CD4-positive, alpha-beta T cell treated with Interleukin-17A for 1 hour (primary cell): ENCODE measurements around the gene NCAM2.

Source experiments
- DNase-seq: peaks from one replicate; pipeline ENCODE4 v3.0.0-alpha.2; 2020

The NCAM2 gene

GRCh38 chr21:21029164-21029563, 31.0 kb downstream of the NCAM2 start:
- DNase-seq: no peak

GRCh38 chr21:21030311-21030710, 32.1 kb downstream of the NCAM2 start:
- no peak for DNase-seq

DNA sequence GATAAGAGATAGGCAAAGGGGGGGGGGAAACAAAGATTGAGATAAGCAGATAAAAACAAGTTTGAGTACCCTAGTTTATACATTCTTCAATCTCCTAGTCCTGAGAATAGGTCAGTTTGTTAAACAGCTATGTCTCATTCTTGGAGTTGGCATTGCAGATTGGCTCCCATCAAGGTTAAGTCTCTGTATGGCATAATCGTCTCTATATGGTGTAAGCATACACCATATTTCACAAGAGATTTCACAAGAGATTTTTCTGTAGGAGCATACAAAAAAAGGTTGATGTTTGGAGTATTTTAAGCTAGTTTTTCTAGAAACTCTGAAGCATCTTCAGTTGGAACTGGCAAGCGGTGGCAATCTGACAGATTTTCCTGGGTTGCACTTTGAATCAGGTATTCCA, 35.8 kb downstream of the NCAM2 start:
- no peak for DNase-seq

DNA sequence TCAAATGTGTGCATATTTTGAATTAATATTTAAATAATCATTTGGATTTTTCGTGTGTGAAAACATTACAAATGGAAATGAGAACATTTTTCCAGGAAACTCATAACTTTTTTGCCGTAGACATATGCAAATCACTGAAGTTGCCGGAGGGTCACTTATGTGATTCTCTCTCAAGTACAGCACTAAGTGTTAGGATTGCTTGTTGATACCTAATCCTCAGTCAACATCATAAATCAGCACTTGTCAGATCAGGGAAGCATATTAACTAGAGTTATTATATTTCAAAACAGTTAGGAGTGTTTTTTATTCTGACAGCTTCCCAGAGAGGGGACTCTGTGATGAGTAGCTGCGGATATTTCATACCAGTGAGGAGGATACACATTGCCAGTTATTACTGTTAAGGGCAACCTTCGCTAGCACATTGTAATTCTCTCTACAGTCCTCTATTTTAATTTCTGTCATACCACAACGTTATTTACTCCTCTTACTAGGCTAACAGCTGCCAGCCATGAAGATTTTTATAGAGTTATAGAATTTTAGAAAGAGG, 41.5 kb downstream of the NCAM2 start:
- no peak for DNase-seq

GRCh38 chr21:21045518-21045917, 47.3 kb downstream of the NCAM2 start:
- no peak for DNase-seq

DNA sequence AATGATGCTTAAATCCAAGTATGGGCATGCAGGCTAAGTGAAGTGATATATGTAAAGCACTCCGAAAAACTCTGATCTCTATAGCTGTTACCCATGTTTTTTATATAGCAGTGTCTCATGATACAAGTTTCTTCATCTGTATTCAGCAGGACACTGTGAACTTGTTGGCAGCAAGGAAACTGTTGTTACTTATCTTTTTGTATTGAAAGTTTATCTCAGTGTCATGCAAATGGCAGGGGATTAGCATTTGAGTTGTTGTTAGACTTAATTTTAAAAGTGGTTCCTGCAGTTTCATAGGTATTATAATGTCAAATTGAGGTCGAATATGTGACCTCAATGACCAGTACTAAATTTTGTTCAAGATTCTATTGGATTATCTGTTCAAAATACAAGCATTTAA, 47.9 kb downstream of the NCAM2 start:
- DNase-seq: no peak

- no peak for DNase-seq
Measured at GRCh38 chr21:21051109-21052055, 53.2 kb downstream of the NCAM2 start.

DNA sequence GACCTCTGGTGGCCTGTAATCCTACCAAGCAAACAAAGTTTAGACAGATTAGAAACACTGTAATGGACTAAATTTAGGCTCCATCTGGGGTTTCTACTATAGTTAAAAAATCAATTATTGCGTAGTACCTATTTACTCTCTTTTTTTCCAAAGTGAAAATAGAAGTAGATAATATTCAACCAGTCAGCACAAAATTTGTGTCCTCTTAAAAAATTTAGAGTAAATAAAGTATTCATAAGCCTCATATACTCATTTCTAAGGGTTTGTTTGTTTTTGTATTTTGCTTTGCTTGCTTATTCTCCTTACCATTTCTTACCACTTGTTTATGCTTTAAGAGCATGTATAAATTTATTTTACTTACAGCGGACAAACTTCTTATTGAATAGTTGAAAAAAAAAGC, 54.5 kb downstream of the NCAM2 start:
- no peak for DNase-seq

DNA sequence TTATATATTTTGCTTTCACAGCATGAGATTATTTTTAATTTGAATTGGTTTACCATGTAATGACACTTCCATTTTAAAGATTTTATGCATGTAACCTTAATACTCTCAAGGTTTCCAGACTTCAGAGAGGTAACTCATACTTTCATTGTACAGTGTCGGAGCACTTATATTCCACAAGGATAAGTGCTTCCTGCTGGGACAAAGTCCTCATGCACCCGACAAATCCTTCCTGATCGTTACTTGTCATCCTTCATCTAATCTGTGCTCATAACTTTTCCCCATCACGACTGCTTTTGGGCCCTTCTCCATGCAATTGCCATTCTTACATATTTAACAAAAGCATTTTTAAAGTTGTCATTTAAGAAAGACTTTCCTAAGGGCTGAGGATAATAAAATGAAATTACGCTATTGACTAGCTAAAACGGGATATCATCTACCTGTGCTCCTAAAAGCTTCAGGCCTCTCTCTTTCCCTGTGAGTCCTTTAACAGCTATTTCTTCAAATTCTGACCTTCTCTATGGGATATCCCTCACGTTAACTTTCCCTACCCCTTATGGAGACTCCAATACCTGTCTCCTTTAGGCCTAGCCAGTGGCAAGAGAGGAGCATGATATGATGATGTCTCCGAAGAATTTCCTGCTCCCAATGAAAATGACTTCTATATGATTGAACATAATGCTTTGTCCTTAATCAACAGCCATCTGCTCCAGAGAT, 59.3 kb downstream of the NCAM2 start:
- no peak for DNase-seq

DNA sequence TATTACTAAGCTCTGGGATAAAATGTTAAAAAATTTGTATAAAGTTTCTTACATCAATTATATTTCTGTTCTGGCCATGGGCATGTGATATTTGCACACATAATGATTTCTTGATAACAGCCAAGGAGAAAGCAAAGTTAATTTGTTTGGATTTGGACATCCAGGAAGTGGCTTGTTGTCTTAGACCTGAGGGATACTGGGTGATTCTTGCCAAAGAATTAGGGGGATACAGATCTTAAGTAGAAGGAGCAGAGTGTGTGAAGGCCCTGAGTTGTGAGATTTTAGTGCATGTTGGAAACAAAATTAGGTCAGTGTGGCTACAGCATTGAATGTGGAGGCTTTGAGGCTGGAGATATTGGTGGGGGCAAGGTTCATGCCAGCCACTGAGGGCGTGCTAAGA, 65.6 kb downstream of the NCAM2 start:
- no peak for DNase-seq

GRCh38 chr21:21064353-21064752, 66.1 kb downstream of the NCAM2 start:
- DNase-seq: no peak

DNA sequence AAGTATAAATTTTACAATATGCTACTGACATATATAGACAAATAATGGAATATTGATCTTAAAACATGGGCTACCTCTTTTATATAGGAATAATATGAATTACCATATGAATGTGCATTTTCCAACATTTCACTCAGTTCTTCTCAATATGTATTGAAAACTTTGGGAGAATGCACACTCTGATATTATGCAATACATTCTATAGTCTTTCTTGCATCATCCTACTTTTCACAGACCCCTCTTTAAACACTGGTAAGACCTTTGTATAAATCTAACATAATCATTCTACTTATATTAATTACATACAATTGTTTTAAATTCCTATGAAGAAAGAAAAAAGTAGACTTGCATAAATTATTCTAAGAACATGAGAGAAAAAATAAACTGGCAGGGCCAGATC, 69.2 kb downstream of the NCAM2 start:
- no peak for DNase-seq

- no peak for DNase-seq
Measured at GRCh38 chr21:21074305-21074704, 76.1 kb downstream of the NCAM2 start.

DNA sequence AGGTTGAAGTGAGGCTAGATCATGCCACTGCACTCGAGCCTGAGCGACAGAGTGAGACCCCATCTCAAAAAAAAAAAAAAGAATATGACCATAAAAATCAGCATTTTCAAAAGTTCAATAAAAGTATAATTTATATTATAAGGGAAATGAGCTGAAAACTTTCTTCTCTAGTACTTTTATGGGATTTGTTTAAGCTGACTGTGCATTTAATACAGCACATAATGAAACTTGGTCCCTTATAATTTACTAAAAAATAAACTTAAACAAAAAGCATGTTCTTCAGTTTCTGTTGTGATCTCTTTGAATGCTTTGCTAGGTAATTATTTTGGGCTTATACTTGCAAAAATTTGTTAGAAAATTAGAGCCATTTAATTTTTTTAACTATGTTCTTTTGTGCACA, 77.8 kb downstream of the NCAM2 start:
- no peak for DNase-seq

DNA sequence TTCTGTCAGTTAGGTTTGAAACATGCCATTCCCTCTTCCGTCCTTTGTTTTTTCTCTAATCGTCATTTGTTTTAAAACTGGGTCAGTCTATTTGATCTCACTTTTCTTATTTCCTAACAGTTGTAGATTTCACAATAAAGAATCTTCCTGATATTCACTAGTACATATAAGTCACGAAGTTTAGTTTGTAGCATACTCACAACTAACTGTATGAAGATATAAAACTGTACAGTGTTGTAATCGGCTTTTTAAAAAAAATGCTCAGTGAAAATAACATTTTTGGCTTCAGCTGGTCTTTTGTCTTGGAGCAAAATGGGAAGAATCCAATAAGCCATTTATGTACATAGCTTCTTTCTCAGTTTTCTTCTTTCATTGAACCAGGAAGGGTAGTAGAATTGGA, 78.3 kb downstream of the NCAM2 start:
- DNase-seq: no peak

DNA sequence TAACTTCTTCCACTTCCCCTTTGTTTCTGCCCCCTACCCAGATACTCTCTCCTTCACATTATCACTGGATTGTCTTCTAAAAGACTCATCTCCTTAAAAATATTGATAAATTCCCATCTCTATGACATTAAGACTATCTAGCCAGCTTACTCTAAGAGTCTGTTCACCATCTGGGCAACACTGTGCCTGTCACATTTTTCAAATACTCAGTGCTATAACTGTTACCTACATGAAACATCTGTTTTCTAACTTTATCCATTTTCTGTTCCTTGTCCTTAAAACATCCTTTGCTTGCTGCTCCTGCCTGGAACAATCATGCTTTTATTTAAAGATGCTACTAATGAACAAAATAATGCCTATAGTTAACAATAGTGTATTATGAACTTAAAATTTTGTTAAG, 81.4 kb downstream of the NCAM2 start:
- DNase-seq: no peak

GRCh38 chr21:21084179-21084578, 86.0 kb downstream of the NCAM2 start:
- no peak for DNase-seq

GRCh38 chr21:21085206-21085605, 87.0 kb downstream of the NCAM2 start:
- no peak for DNase-seq

DNA sequence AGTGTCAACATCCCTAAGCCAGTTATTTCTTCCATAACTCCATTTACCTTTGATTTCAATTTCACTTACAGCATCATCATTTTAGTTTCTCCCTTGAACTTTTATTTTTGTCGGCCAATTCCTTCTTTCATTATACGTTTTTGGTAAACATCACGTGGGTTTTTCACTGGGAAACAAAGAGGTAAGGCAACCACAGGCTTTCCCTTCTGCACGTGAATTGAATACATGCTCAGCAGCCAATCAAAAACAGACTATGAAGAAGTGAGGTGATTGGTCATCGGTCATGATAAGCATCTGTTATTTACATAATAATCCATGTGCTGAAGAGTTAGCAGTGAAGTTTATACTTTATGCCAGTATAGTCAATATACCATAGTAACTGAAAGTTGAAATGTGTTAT, 98.7 kb downstream of the NCAM2 start:
- no peak for DNase-seq

DNA sequence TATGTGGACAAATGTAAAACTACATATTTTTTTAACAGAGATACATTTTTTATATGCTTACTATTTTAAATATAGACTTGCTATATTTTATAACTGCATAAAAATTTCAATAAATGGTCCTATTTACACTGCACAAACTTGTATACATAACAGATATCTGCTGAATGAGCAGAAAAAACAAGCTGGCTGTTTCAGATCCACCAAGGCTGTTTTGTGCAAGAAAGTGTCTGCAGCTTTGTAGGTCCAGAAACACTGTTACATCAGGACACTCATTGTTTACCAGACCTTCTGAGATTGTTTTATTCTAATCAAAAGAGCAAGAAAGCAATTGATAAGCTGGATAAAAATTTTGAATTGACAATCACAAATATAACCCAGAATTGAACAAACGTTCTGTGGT, 99.3 kb downstream of the NCAM2 start:
- no peak for DNase-seq

DNA sequence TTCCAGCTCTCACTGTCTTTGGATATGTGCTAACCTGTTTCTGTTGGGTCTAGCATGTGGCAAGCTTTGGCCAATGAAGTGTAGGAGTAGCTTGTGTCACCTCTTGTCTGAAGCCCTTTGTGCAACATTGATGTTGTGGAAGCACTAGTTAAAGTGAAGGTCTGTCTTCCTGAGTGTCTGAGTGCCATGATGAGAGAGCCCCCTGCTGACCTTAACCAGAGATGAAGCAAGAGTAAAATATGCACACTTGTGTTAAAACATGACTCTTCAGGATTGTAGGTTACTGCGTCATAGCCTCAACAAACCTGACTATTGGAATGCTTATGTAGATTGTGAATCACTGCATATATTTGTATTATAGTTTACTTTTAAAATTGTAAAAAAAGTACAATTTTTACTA, 103.7 kb downstream of the NCAM2 start:
- DNase-seq: peak; percentile 2

DNA sequence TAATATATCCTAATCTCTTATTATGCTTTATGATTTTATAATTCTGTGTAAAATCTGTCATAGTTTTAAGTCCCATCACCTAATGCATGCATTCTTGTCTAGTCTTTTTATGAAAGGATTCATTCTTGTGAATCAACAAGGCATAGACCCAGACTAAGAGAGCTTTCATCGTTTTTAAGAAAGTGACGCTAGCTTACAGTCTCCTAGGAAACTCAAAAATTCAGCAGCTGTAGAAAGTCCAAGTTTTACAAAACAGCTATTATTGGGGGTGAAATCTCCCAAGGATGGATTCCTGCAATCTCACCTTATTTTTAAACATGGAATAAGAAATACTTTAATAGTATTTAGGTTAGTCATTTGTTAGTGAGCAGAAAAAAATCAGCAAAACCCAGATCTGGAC, 104.7 kb downstream of the NCAM2 start:
- DNase-seq: no peak

DNA sequence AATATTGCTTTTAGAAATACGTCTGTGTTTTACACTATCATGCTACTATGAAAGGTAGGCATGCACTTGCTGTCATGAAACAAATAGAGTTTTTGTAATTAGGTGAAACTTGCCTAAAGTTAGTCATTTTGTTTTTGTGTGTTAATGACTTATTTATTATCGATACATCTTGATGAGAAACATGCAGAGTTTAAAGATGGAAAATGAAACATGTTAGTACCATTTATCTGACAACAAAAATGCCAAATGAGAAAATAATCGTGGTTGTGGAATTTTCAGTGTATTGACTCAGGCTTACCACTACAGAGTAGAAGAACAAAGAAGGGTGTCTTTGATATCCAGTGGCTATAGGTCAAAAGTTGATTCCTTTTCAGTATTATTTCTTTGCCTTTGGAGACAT, 105.5 kb downstream of the NCAM2 start:
- DNase-seq: no peak

DNA sequence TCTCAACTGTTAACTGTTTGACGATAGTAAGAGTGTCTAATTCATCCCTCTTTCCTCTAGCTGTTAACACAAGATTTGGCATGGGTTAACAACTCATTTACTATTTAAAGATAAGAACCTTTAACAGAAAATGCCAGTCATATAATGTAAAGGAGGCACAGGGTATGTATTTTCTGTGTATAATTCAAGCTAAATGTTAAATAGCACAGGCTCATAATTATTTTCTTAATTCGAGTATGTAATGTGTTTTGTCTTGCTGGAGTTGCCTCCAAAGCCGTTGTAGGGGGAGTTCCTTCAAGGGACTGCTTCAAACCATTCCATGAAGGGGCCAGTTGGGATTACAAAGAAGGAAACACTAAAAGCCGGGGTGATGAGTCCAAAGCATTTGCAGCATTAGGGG, 111.5 kb downstream of the NCAM2 start:
- DNase-seq: no peak
